ENCODE measurements around the gene ECHS1. TPM values are rescaled to one million over a fixed set of nuclear protein-coding genes. Genes with fewer than 3 reads are reported as not detected.

The ECHS1 gene
- total and polyA plus RNA-seq, 9 of the 15 experiments (the other 6 are each of a cell fraction or from before 2014, with no cell fraction given), result 16.6 to 100 (median 68.1) TPM

GRCh38 chr10:133394064-133394663, 21.0 kb upstream of the ECHS1 start, which contains the start of gene MTG1 (continued):
- peak; percentile 83 for TF ChIP-seq ARID4B (CRISPR knock-in tag; IDR thresholded peaks at IDR 0.05)
- TF ChIP-seq ETS1 (conservative IDR thresholded peaks at IDR 0.05; ENCODE audit: control insufficient read depth, low read depth, low read length), result peak; percentile 91
- no peak for TF ChIP-seq ZBTB17 (CRISPR knock-in tag; IDR thresholded peaks at IDR 0.05)
- TF ChIP-seq TEAD4 (IDR thresholded peaks at IDR 0.05; ENCODE audit: low read length), result 0 out of 2 replicates have a peak, but pooled peaks have one; percentile 18
- no peak for TF ChIP-seq TEAD4 (CRISPR knock-in tag; IDR thresholded peaks at IDR 0.05; ENCODE audit: borderline replicate concordance)
- TF ChIP-seq XRCC3 (IDR thresholded peaks at IDR 0.05), result no peak
- TF ChIP-seq KLF6 (CRISPR knock-in tag; IDR thresholded peaks at IDR 0.05; ENCODE audit: borderline replicate concordance), result no peak; the same call in 1 of the 2 replicates
- TF ChIP-seq TBP (optimal IDR thresholded peaks at IDR 0.05; ENCODE audit: low read depth, low read length), result peak; percentile 65
- TF ChIP-seq POLR2G (IDR thresholded peaks at IDR 0.05; ENCODE audit: low read depth, low read length), result peak; percentile 94
- no peak; the same call in 1 of the 2 replicates for TF ChIP-seq PML (IDR thresholded peaks at IDR 0.05; ENCODE audit: low read length)
- TF ChIP-seq CCNT2 (IDR thresholded peaks at IDR 0.05; ENCODE audit: borderline replicate concordance, extremely low read depth, insufficient read length, low read depth, low read length), result peak; percentile 96
- peak; percentile 48 for TF ChIP-seq RBM22 (IDR thresholded peaks at IDR 0.05; ENCODE audit: low read depth, low read length, poor library complexity, severe bottlenecking)
- no peak for TF ChIP-seq ATF4 (CRISPR knock-in tag; IDR thresholded peaks at IDR 0.05)
- TF ChIP-seq STAT6 (CRISPR knock-in tag; IDR thresholded peaks at IDR 0.05), result no peak
- 0 out of 2 replicates have a peak, but pooled peaks have one; percentile 37 for TF ChIP-seq MBD2 (IDR thresholded peaks at IDR 0.05; ENCODE audit: borderline replicate concordance, low read depth)
- 0 out of 2 replicates have a peak, but pooled peaks have one; percentile 42 for TF ChIP-seq ZNF740 (CRISPR knock-in tag; IDR thresholded peaks at IDR 0.05)
- TF ChIP-seq ZNF740 (tag; IDR thresholded peaks at IDR 0.05), result no peak
